OCI-LY7 (cell line): Measurements from ENCODE around the gene SEMA4D. TPM values are rescaled to one million over a fixed set of nuclear protein-coding genes. Genes with fewer than 3 reads are reported as not detected.

Experiments
- BruUV-seq: library from RNA; stranded (reverse); fragments of 400-500 nt; replicated peaks from 2 replicates; lab custom pipeline; 2021; lab: Mats Ljungman, UMichigan
- CTCF ChIA-PET: fragments of 300-600 bp; sonication (Branson Sonifier 250); formaldehyde crosslinking; loops from one replicate; lab custom pipeline; 2022; ENCODE audit warnings: antibody characterized with exemption; ENCODE audit not compliant: unreplicated experiment; lab: Charles Lee
- POLR2A ChIA-PET: fragments of 300-600 bp; sonication (Branson Sonifier 250); formaldehyde crosslinking; loops from one replicate; lab custom pipeline; 2022; ENCODE audit warnings: antibody characterized with exemption; lab: Charles Lee
- DNase-seq: peaks from one replicate; pipeline ENCODE4 v3.0.0-alpha.2; 2015; ENCODE audit warnings: low spot score
- H2AFZ ChIP-seq: fragments of 200-600 bp; sonication (generic), shearing (Covaris generic); 2 replicates; pipeline ENCODE4 v1.6.1; 2014; ENCODE audit warnings: mild to moderate bottlenecking, antibody characterized with exemption, low read length, moderate library complexity
- H3K27ac ChIP-seq: fragments of 200-600 bp; sonication (generic); 2 replicates; pipeline ENCODE4 v1.5.1; 2014; ENCODE audit warnings: mixed run types, low read depth, mild to moderate bottlenecking, moderate library complexity, low read length, inconsistent platforms; ENCODE audit not compliant: poor library complexity, severe bottlenecking
- H3K36me3 ChIP-seq: fragments of 200-600 bp; sonication (generic); 2 replicates; pipeline ENCODE4 v1.6.1; 2014; ENCODE audit warnings: mild to moderate bottlenecking, antibody characterized with exemption, low read length, moderate library complexity, mixed read lengths; ENCODE audit not compliant: insufficient read depth
- H3K4me1 ChIP-seq: fragments of 200-600 bp; sonication (generic); 2 replicates; pipeline ENCODE4 v1.5.1; 2014; ENCODE audit warnings: mild to moderate bottlenecking, low read length; ENCODE audit not compliant: insufficient read depth, poor library complexity, severe bottlenecking
- H3K4me2 ChIP-seq: fragments of 200-600 bp; sonication (generic); 2 replicates; pipeline ENCODE4 v1.6.1; 2014; ENCODE audit warnings: mild to moderate bottlenecking, low read length
- H3K4me3 ChIP-seq: fragments of 200-600 bp; sonication (generic); 2 replicates; pipeline ENCODE4 v1.5.1; 2014; ENCODE audit warnings: mild to moderate bottlenecking, low read depth, low read length; ENCODE audit not compliant: poor library complexity, severe bottlenecking
- H3K79me2 ChIP-seq: fragments of 200-600 bp; sonication (generic); 2 replicates; pipeline ENCODE4 v1.6.1; 2016; ENCODE audit warnings: low read depth, mild to moderate bottlenecking, low read length, moderate library complexity, mixed read lengths; ENCODE audit not compliant: insufficient read depth
- H3K9me2 ChIP-seq: fragments of 200-600 bp; sonication (generic); 2 replicates; pipeline ENCODE4 v1.6.1; 2016; ENCODE audit warnings: mild to moderate bottlenecking, low read length, mixed read lengths; ENCODE audit not compliant: insufficient read depth
- H3K9me3 ChIP-seq: fragments of 200-600 bp; sonication (generic); 2 replicates; pipeline ENCODE4 v1.6.1; 2014; ENCODE audit warnings: mild to moderate bottlenecking, mixed run types, low read length, mixed read lengths
- H4K20me1 ChIP-seq: fragments of 200-600 bp; sonication (generic); 2 replicates; pipeline ENCODE4 v1.6.1; 2014; ENCODE audit warnings: mild to moderate bottlenecking, antibody characterized with exemption, low read length, moderate library complexity, mixed read lengths; ENCODE audit not compliant: insufficient read depth
- CTCF ChIP-seq: fragments of 200-600 bp; sonication (generic); conservative IDR thresholded peaks from 2 replicates; pipeline ENCODE4 v1.5.1; 2014; ENCODE audit warnings: mild to moderate bottlenecking, antibody characterized with exemption, low read length, moderate library complexity, mixed read lengths
- EZH2phosphoT487 ChIP-seq: fragments of 200-600 bp; sonication (generic); IDR thresholded peaks from 2 replicates; pipeline ENCODE4 v1.6.1; 2018; ENCODE audit warnings: low read depth, borderline replicate concordance, mild to moderate bottlenecking, mixed run types, antibody characterized with exemption, low read length, moderate library complexity, mixed read lengths
- intact Hi-C: fragments of 100-400 bp; cut with micrococcal nuclease; formaldehyde crosslinking; loops from one replicate; pipeline ENCODE4 v1.10.0; 2022; ENCODE audit not compliant: unreplicated experiment
- total RNA-seq, 2 experiments: library from RNA; depleted of rRNA in 1 of 2; stranded (reverse); fragments of >200 nt in 1 of 2; shearing (Covaris generic) in 1 of 2; gene quantifications; 2 replicates each; pipeline ENCODE4 v1.2.3, GENCODE V29; 2014 to 2022

The SEMA4D gene
- total RNA-seq, 2 experiments from 2014 or later, result 28.5 to 60.5 TPM

- BruUV-seq, result no TSS peak
- H3K4me2 ChIP-seq, result no peak overlapping the region
- DNase-seq, result no peak
- H3K9me2 ChIP-seq, result no peaks in the 10 kb centered on the region
- H3K4me3 ChIP-seq, result no peak overlapping the region
- POLR2A ChIA-PET, result no interaction called here
- H3K9me3 ChIP-seq, result no peaks in the 10 kb centered on the region
- H3K27ac ChIP-seq, result no peak overlapping the region
- peaks cover 33% of the 10 kb centered on the region for H3K4me1 ChIP-seq
- intact Hi-C loops, result no loop called here
- peaks cover 41% of the 10 kb centered on the region; the same call in 1 of the 2 replicates for H3K79me2 ChIP-seq
- no peak overlapping the region for H2AFZ ChIP-seq
- no peaks in the 10 kb centered on the region for H3K36me3 ChIP-seq
- CTCF ChIA-PET, result no interaction called here
- TF ChIP-seq CTCF (no peak), EZH2phosphoT487 (no peak)
- no peaks in the 10 kb centered on the region; the same call in 1 of the 2 replicates for H4K20me1 ChIP-seq
Measured at GRCh38 chr9:89491694-89492093, 6.2 kb downstream of the SEMA4D start.

GRCh38 chr9:89489548-89490530, 8.1 kb downstream of the SEMA4D start:
- no peak overlapping the region for H3K4me3 ChIP-seq
- H3K9me2 ChIP-seq, result no peaks in the 10 kb centered on the region
- TF ChIP-seq EZH2phosphoT487 (no peak), CTCF (no peak)
- H3K9me3 ChIP-seq, result no peaks in the 10 kb centered on the region
- no TSS peak for BruUV-seq
- peaks cover 49% of the 10 kb centered on the region; the same call in 1 of the 2 replicates for H3K79me2 ChIP-seq
- H3K36me3 ChIP-seq, result no peaks in the 10 kb centered on the region
- H4K20me1 ChIP-seq, result no peaks in the 10 kb centered on the region; the same call in 1 of the 2 replicates
- H3K4me2 ChIP-seq, result no peak overlapping the region
- DNase-seq, result no peak
- POLR2A ChIA-PET, result interaction anchor here (0.6 to 1.1 kb wide), 6 partner anchors 9 to 52 kb away, joined by 3 to 6 read pairs (median 3); no protein-coding TSS in a partner anchor
- H3K27ac ChIP-seq, result no peak overlapping the region
- H3K4me1 ChIP-seq, result peaks cover 33% of the 10 kb centered on the region
- intact Hi-C loops, result no loop called here
- CTCF ChIA-PET, result no interaction called here
- H2AFZ ChIP-seq, result no peak overlapping the region

GRCh38 chr9:89488936-89489335, 9.0 kb downstream of the SEMA4D start:
- DNase-seq, result no peak
- ChIA-PET CTCF (no interaction called here), POLR2A (no interaction called here)
- TF ChIP-seq EZH2phosphoT487 (no peak), CTCF (no peak)
- H3K4me3 ChIP-seq, result no peak overlapping the region
- no peaks in the 10 kb centered on the region; the same call in 1 of the 2 replicates for H4K20me1 ChIP-seq
- BruUV-seq, result no TSS peak
- H3K9me2 ChIP-seq, result no peaks in the 10 kb centered on the region
- H2AFZ ChIP-seq, result no peak overlapping the region
- H3K9me3 ChIP-seq, result no peaks in the 10 kb centered on the region
- no peak overlapping the region for H3K27ac ChIP-seq
- H3K4me2 ChIP-seq, result no peak overlapping the region
- no peaks in the 10 kb centered on the region for H3K36me3 ChIP-seq
- peaks cover 57% of the 10 kb centered on the region; the same call in 1 of the 2 replicates for H3K79me2 ChIP-seq
- intact Hi-C loops, result no loop called here
- H3K4me1 ChIP-seq, result peaks cover 42% of the 10 kb centered on the region
